ENCODE results near the gene LAMA4.

Gene LAMA4

GRCh38 chr6:112188906-112189305 is 65.5 kb downstream of the LAMA4 start:
- H2BK120ac ChIP-seq (ENCODE audit: low read depth, low read length): no peak overlapping the region

GRCh38 chr6:112187736-112188135 is 66.6 kb downstream of the LAMA4 start:
- no peak overlapping the region for H3K4me3 ChIP-seq (ENCODE audit: low read length in 2 of 2)
- no peak overlapping the region for H3K4me2 ChIP-seq (ENCODE audit: insufficient read depth, low read length, poor library complexity, severe bottlenecking)
- H2BK15ac ChIP-seq (ENCODE audit: low read length): no peak overlapping the region
- no CpG with 5 or more reads among the region's 6 CpGs for WGBS, 2 donors (ENCODE audit: extremely low coverage in 2 of 2, insufficient read length in 2 of 2, insufficient replicate concordance in 1 of 2)
- H3K27me3 ChIP-seq (ENCODE audit: control insufficient read depth in 3 of 3, insufficient read depth in 3 of 3, low read depth in 1 of 3, low read length in 3 of 3): no peaks in the 10 kb centered on the region
- no peaks in the 10 kb centered on the region for H3K36me3 ChIP-seq (replicated peaks in 1 of 2; ENCODE audit: control insufficient read depth in 2 of 2, insufficient read depth in 2 of 2, low read length in 2 of 2)
- no peak overlapping the region for H2AK5ac ChIP-seq (ENCODE audit: low read depth, low read length)
- no peak overlapping the region for H2BK12ac ChIP-seq (ENCODE audit: low read length)
- H3K18ac ChIP-seq (ENCODE audit: low read length): peak overlapping the region; percentile 38
- H3K4ac ChIP-seq (ENCODE audit: low read length): no peak overlapping the region
- no peaks in the 10 kb centered on the region for H3K79me1 ChIP-seq (ENCODE audit: low read depth, low read length)
- no peak overlapping the region for H4K8ac ChIP-seq (ENCODE audit: low read depth, low read length)
- no peak overlapping the region for H3K14ac ChIP-seq (ENCODE audit: low read length)
- H3K4me1 ChIP-seq (ENCODE audit: control insufficient read depth in 2 of 2, insufficient read depth in 1 of 2, low read depth in 1 of 2, low read length in 2 of 2): peaks cover 0 to 1% of the 10 kb centered on the region in 2 donors
- no peak overlapping the region for H4K91ac ChIP-seq (ENCODE audit: low read depth, low read length, poor library complexity)
- H3K9ac ChIP-seq (ENCODE audit: low read depth, low read length, poor library complexity): no peak overlapping the region
- H3K9me3 ChIP-seq (replicated peaks in 1 of 2; ENCODE audit: control insufficient read depth in 2 of 2, insufficient read depth in 1 of 2, low read depth in 1 of 2, low read length in 2 of 2): no peaks in the 10 kb centered on the region
- no peak overlapping the region for H3K23ac ChIP-seq (ENCODE audit: low read depth, low read length, poor library complexity)
- H2BK5ac ChIP-seq (ENCODE audit: low read length): no peak overlapping the region
- H3K27ac ChIP-seq (replicated peaks; ENCODE audit: low read length): no peak overlapping the region
- H2AFZ ChIP-seq (ENCODE audit: low read length): no peak overlapping the region
- DNase-seq (ENCODE audit: low spot score): no peak
- H2BK120ac ChIP-seq (ENCODE audit: low read depth, low read length): no peak overlapping the region

More at GRCh38 chr6:112188906-112189305, 65.5 kb downstream of the LAMA4 start:
- Histone ChIP-seq H4K91ac (ENCODE audit: low read depth, low read length, poor library complexity) (no peak overlapping the region), H3K79me1 (ENCODE audit: low read depth, low read length) (no peaks in the 10 kb centered on the region), H3K9me3 (replicated peaks in 1 of 2; ENCODE audit: control insufficient read depth in 2 of 2, insufficient read depth in 1 of 2, low read depth in 1 of 2, low read length in 2 of 2) (no peaks in the 10 kb centered on the region), H3K4me2 (ENCODE audit: insufficient read depth, low read length, poor library complexity, severe bottlenecking) (no peak overlapping the region), H3K14ac (ENCODE audit: low read length) (no peak overlapping the region), H2BK5ac (ENCODE audit: low read length) (no peak overlapping the region), H3K27me3 (ENCODE audit: control insufficient read depth in 3 of 3, insufficient read depth in 3 of 3, low read depth in 1 of 3, low read length in 3 of 3) (no peaks in the 10 kb centered on the region), H3K27ac (replicated peaks; ENCODE audit: low read length) (no peak overlapping the region), H3K18ac (ENCODE audit: low read length) (no peak overlapping the region), H3K9ac (ENCODE audit: low read depth, low read length, poor library complexity) (no peak overlapping the region), H3K4me3 (ENCODE audit: low read length in 2 of 2) (no peak overlapping the region), H3K4ac (ENCODE audit: low read length) (no peak overlapping the region), H3K4me1 (ENCODE audit: control insufficient read depth in 2 of 2, insufficient read depth in 1 of 2, low read depth in 1 of 2, low read length in 2 of 2) (peaks cover 1 to 2% of the 10 kb centered on the region in 2 donors), H3K23ac (ENCODE audit: low read depth, low read length, poor library complexity) (no peak overlapping the region), H4K8ac (ENCODE audit: low read depth, low read length) (no peak overlapping the region), H3K36me3 (replicated peaks in 1 of 2; ENCODE audit: control insufficient read depth in 2 of 2, insufficient read depth in 2 of 2, low read length in 2 of 2) (no peaks in the 10 kb centered on the region), H2BK12ac (ENCODE audit: low read length) (no peak overlapping the region), H2BK15ac (ENCODE audit: low read length) (no peak overlapping the region), H2AFZ (ENCODE audit: low read length) (no peak overlapping the region), H2AK5ac (ENCODE audit: low read depth, low read length) (no peak overlapping the region)
- WGBS, 2 donors (ENCODE audit: extremely low coverage in 2 of 2, insufficient read length in 2 of 2, insufficient replicate concordance in 1 of 2): no CpG with 5 or more reads among the region's 3 CpGs
- no peak for DNase-seq (ENCODE audit: low spot score)

GRCh38 chr6:112184951-112185350 is 69.4 kb downstream of the LAMA4 start:
- peaks cover 0 to 1% of the 10 kb centered on the region in 2 donors for H3K4me1 ChIP-seq (ENCODE audit: control insufficient read depth in 2 of 2, insufficient read depth in 1 of 2, low read depth in 1 of 2, low read length in 2 of 2)
- no peak overlapping the region for H3K9ac ChIP-seq (ENCODE audit: low read depth, low read length, poor library complexity)
- no peak overlapping the region for H2BK15ac ChIP-seq (ENCODE audit: low read length)
- H3K18ac ChIP-seq (ENCODE audit: low read length): no peak overlapping the region
- H3K79me1 ChIP-seq (ENCODE audit: low read depth, low read length): no peaks in the 10 kb centered on the region
- no peaks in the 10 kb centered on the region for H3K27me3 ChIP-seq (ENCODE audit: control insufficient read depth in 3 of 3, insufficient read depth in 3 of 3, low read depth in 1 of 3, low read length in 3 of 3)
- H4K8ac ChIP-seq (ENCODE audit: low read depth, low read length): no peak overlapping the region
- no peak overlapping the region for H2BK5ac ChIP-seq (ENCODE audit: low read length)
- DNase-seq (ENCODE audit: low spot score): no peak
- peak overlapping the region; percentile 48 for H2AFZ ChIP-seq (ENCODE audit: low read length)
- H4K91ac ChIP-seq (ENCODE audit: low read depth, low read length, poor library complexity): no peak overlapping the region
- 100% methylated on average over 2 of the region's 9 CpGs; no CpG with 5 or more reads in 1 of the 2 donors for WGBS, 2 donors (ENCODE audit: extremely low coverage in 2 of 2, insufficient read length in 2 of 2, insufficient replicate concordance in 1 of 2)
- H3K36me3 ChIP-seq (replicated peaks in 1 of 2; ENCODE audit: control insufficient read depth in 2 of 2, insufficient read depth in 2 of 2, low read length in 2 of 2): no peaks in the 10 kb centered on the region
- H3K23ac ChIP-seq (ENCODE audit: low read depth, low read length, poor library complexity): no peak overlapping the region
- no peak overlapping the region for H2BK12ac ChIP-seq (ENCODE audit: low read length)
- H3K4me3 ChIP-seq (ENCODE audit: low read length in 2 of 2): no peak overlapping the region
- no peaks in the 10 kb centered on the region for H3K9me3 ChIP-seq (replicated peaks in 1 of 2; ENCODE audit: control insufficient read depth in 2 of 2, insufficient read depth in 1 of 2, low read depth in 1 of 2, low read length in 2 of 2)
- no peak overlapping the region for H3K27ac ChIP-seq (replicated peaks; ENCODE audit: low read length)
- H3K4ac ChIP-seq (ENCODE audit: low read length): no peak overlapping the region
- H3K14ac ChIP-seq (ENCODE audit: low read length): no peak overlapping the region
- H2AK5ac ChIP-seq (ENCODE audit: low read depth, low read length): no peak overlapping the region
- H3K4me2 ChIP-seq (ENCODE audit: insufficient read depth, low read length, poor library complexity, severe bottlenecking): no peak overlapping the region
- no peak overlapping the region for H2BK120ac ChIP-seq (ENCODE audit: low read depth, low read length)

- WGBS, 2 donors (ENCODE audit: extremely low coverage in 2 of 2, insufficient read length in 2 of 2, insufficient replicate concordance in 1 of 2): no CpG with 5 or more reads among the region's 3 CpGs
Observed at GRCh38 chr6:112183271-112183671, 71.1 kb downstream of the LAMA4 start.

More at GRCh38 chr6:112183271-112183671, 71.1 kb downstream of the LAMA4 start:
- Histone ChIP-seq H2BK120ac (ENCODE audit: low read depth, low read length) (no peak overlapping the region), H3K4me3 (ENCODE audit: low read length in 2 of 2) (no peak overlapping the region), H3K79me1 (ENCODE audit: low read depth, low read length) (no peaks in the 10 kb centered on the region), H3K4ac (ENCODE audit: low read length) (no peak overlapping the region), H3K14ac (ENCODE audit: low read length) (no peak overlapping the region), H2BK5ac (ENCODE audit: low read length) (no peak overlapping the region), H4K8ac (ENCODE audit: low read depth, low read length) (no peak overlapping the region), H3K18ac (ENCODE audit: low read length) (no peak overlapping the region), H3K23ac (ENCODE audit: low read depth, low read length, poor library complexity) (no peak overlapping the region), H3K27ac (replicated peaks; ENCODE audit: low read length) (no peak overlapping the region), H2AK5ac (ENCODE audit: low read depth, low read length) (no peak overlapping the region), H3K9ac (ENCODE audit: low read depth, low read length, poor library complexity) (no peak overlapping the region), H3K9me3 (replicated peaks in 1 of 2; ENCODE audit: control insufficient read depth in 2 of 2, insufficient read depth in 1 of 2, low read depth in 1 of 2, low read length in 2 of 2) (no peaks in the 10 kb centered on the region), H2AFZ (ENCODE audit: low read length) (peak overlapping the region; percentile 14), H2BK12ac (ENCODE audit: low read length) (no peak overlapping the region), H4K91ac (ENCODE audit: low read depth, low read length, poor library complexity) (no peak overlapping the region), H3K36me3 (replicated peaks in 1 of 2; ENCODE audit: control insufficient read depth in 2 of 2, insufficient read depth in 2 of 2, low read length in 2 of 2) (no peaks in the 10 kb centered on the region), H3K4me2 (ENCODE audit: insufficient read depth, low read length, poor library complexity, severe bottlenecking) (no peak overlapping the region), H3K27me3 (ENCODE audit: control insufficient read depth in 3 of 3, insufficient read depth in 3 of 3, low read depth in 1 of 3, low read length in 3 of 3) (no peaks in the 10 kb centered on the region), H3K4me1 (ENCODE audit: control insufficient read depth in 2 of 2, insufficient read depth in 1 of 2, low read depth in 1 of 2, low read length in 2 of 2) (peaks cover 0 to 1% of the 10 kb centered on the region in 2 donors), H2BK15ac (ENCODE audit: low read length) (no peak overlapping the region)
- no peak for DNase-seq (ENCODE audit: low spot score)

All from neuronal stem cell (in vitro differentiated cells).